ENCODE measurements around the gene DERA. TPM values are rescaled to one million over a fixed set of nuclear protein-coding genes. Genes with fewer than 3 reads are reported as not detected.
A peak's percentile ranks its signal among the peaks of the same experiment; 100 is the strongest.

Gene DERA
- total and polyA plus RNA-seq, 2 of the 13 experiments (the other 11 are each of a cell fraction or from before 2014, with no cell fraction given): 24.0 to 51.3 TPM

- TF ChIP-seq ZNF224 (CRISPR knock-in tag; IDR thresholded peaks at IDR 0.05): peak; percentile 50; the same call in 1 of the 2 replicates
- no peak for TF ChIP-seq TEAD2 (CRISPR knock-in tag; IDR thresholded peaks at IDR 0.05)
- no peak for TF ChIP-seq SP1 (IDR thresholded peaks at IDR 0.05)
- 0 out of 2 replicates have a peak, but pooled peaks have one; percentile 31 for TF ChIP-seq SP1 (CRISPR knock-in tag; IDR thresholded peaks at IDR 0.05)
- no peak for TF ChIP-seq ZXDC (CRISPR knock-in tag; IDR thresholded peaks at IDR 0.05)
- TF ChIP-seq ZNF234 (CRISPR knock-in tag; conservative IDR thresholded peaks at IDR 0.05): 0 out of 2 replicates have a peak, but pooled peaks have one; percentile 47
- TF ChIP-seq TBP (CRISPR knock-in tag; IDR thresholded peaks at IDR 0.05): no peak
- TF ChIP-seq ZNF253 (CRISPR knock-in tag; IDR thresholded peaks at IDR 0.05; ENCODE audit: borderline replicate concordance): no peak
- no peak for TF ChIP-seq NFE2 (CRISPR knock-in tag; IDR thresholded peaks at IDR 0.05)
- TF ChIP-seq, protein P1, sequence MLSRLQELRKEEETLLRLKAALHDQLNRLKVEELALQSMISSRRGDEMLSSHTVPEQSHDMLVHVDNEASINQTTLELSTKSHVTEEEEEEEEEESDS (CRISPR knock-in tag; IDR thresholded peaks at IDR 0.05; ENCODE audit: borderline replicate concordance): no peak
- peak; percentile 75 for TF ChIP-seq BRD4 (CRISPR knock-in tag; IDR thresholded peaks at IDR 0.05)
- peak; percentile 98 for TF ChIP-seq CREB1 (IDR thresholded peaks at IDR 0.05)
- peak; percentile 98 for TF ChIP-seq CREB1 (CRISPR knock-in tag; IDR thresholded peaks at IDR 0.05)
- peak; percentile 66 for TF ChIP-seq ZNF883 (CRISPR knock-in tag; IDR thresholded peaks at IDR 0.05; ENCODE audit: not compliant biosample characterization)
- TF ChIP-seq ZNF672 (CRISPR knock-in tag; IDR thresholded peaks at IDR 0.05): no peak
- peak; percentile 74; the same call in 1 of the 2 replicates for TF ChIP-seq ZNF468 (CRISPR knock-in tag; IDR thresholded peaks at IDR 0.05)
- peak; percentile 90 for TF ChIP-seq ZNF772 (CRISPR knock-in tag; IDR thresholded peaks at IDR 0.05)
- TF ChIP-seq ZNF510 (CRISPR knock-in tag; IDR thresholded peaks at IDR 0.05; ENCODE audit: low read depth): no peak
- no peak for TF ChIP-seq IKZF4 (CRISPR knock-in tag; IDR thresholded peaks at IDR 0.05; ENCODE audit: borderline replicate concordance, low read depth, not compliant biosample characterization)
- TF ChIP-seq PLSCR1 (CRISPR knock-in tag; IDR thresholded peaks at IDR 0.05; ENCODE audit: borderline replicate concordance): no peak
- TF ChIP-seq, protein P2, sequence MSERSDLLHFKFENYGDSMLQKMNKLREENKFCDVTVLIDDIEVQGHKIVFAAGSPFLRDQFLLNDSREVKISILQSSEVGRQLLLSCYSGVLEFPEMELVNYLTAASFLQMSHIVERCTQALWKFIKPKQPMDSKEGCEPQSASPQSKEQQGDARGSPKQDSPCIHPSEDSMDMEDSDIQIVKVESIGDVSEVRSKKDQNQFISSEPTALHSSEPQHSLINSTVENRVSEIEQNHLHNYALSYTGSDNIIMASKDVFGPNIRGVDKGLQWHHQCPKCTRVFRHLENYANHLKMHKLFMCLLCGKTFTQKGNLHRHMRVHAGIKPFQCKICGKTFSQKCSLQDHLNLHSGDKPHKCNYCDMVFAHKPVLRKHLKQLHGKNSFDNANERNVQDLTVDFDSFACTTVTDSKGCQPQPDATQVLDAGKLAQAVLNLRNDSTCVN (CRISPR knock-in tag; IDR thresholded peaks at IDR 0.05; ENCODE audit: borderline replicate concordance): peak; percentile 53; the same call in 1 of the 2 replicates
- no peak for TF ChIP-seq ARID2 (CRISPR knock-in tag; IDR thresholded peaks at IDR 0.05; ENCODE audit: borderline replicate concordance)
- 0 out of 2 replicates have a peak, but pooled peaks have one; percentile 52 for TF ChIP-seq MTERF4 (CRISPR knock-in tag; IDR thresholded peaks at IDR 0.05)
These were observed 28.8 kb upstream of the DERA start, which contains the start of gene STRAP (continued) for GRCh38 chr12:15882118-15882971.

Measured in HepG2 (cell line).